IPS DF 4.7 (cell line): ENCODE data around the gene RDH8.

Experiments used
- DNase-seq: peaks from one replicate; pipeline ENCODE4 v3.0.0-alpha.2; 2013; ENCODE audit warnings: low spot score; ENCODE audit errors: extremely low read depth

RDH8 gene

DNA sequence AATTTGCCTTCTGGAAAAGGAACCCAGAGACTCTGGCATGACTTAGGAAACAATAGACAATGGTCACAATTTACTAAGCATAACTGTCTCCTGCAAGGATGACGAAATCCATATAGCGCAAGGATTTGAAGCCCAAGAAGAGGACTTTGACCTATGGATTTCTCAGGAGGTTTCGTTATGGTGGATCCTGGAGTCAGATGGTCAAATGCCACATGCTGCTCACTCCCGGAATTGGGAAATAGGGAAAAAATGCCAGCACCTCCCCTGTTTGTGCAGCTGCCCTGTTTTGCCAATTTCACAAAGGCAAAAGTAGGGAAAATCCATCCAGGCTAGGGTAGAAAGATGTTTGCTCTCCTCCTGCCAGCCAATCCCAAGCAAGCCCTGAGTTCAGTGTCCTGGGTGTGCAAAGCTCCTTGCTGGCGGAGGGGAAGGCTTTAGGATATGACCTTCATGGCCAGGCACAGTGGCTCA lies 23.4 kb downstream of the RDH8 start:
- no peak for DNase-seq

DNA sequence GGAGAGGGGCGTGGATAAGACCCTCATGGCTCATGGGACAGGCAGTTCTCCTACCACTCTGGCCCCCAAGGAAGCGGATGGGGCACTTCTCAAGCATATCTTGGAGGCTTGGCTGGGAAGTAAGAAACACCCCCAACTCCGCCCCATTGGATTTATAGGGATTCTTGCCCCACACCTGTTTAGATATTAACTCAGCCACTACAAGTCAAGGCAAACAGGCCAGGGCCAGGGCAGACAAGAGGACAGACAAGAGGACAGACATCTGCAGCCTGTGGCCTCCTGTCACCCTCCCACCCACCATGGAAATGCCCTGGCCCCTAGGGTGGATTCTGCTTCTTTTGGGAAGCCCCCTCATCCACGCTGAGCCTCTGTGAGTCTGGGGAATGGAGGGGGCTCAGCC lies 24.1 kb downstream of the RDH8 start:
- no peak for DNase-seq

DNA sequence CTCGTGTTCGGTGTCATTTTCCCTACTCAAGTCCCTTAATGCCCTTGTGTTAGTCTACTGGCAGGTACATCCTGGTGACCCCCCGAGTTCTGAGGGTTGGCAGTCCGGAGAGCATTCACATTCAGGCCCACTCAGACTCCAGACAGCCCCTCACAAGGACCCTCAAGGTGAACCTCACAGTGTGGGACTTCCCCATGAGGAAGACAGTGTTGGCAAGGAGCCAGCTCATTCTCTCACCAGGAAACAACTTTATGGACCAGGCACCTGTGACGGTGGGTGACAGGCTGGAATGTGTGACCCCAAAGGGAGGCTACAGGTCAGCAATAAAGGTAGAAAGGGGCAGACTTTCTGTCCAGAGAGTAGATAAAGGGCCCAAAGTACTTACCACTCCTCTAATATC lies 24.5 kb downstream of the RDH8 start:
- DNase-seq: no peak

DNA sequence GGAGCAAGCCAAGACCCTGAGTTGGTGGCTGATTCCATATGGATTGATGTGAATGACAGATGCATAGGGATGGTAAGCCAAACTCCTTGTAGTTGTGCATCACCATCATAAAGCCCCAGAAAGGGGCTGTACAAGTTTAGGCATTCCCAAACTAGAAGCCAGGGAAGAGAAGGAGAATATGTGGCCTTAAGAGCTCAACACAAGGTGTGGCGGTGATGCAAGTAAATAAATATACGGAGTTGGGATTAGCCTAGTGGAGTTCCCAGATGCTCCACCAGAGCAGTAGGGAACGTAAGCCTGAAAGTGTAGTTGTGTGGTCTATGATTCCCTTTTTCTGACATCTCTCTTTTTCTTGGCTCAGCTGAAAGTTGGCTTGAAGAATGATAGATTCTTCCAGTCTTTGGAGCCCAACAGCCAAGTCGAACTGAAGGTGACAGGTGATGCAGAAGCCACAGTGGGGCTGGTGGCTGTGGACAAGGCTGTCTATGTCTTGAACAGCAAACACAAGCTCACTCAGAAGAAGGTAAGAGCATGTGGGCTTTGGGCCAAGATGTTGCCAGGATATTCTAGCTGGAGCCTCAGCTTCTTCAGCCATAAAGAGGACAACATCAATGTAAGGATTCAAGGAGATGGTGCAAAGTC lies 30.1 kb downstream of the RDH8 start:
- DNase-seq: no peak

DNA sequence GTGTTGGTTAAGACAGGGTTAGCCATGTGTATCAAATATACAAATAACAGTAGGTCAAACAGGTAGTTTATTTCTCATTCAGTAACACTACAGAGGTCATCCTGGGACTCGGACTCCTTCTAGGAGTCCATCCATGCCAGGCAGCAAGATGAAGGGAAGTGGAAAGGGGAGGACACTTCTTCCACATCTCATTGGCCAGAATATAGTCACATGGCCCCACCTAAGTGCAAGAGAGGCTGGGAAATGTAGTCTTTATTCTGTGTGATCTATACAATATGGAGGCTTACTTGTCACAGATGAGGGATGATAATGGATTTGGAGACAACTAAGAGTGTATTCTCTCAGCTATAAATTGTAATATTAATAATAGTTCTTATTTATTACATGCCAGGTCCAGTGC lies 31.1 kb downstream of the RDH8 start:
- no peak for DNase-seq

DNA sequence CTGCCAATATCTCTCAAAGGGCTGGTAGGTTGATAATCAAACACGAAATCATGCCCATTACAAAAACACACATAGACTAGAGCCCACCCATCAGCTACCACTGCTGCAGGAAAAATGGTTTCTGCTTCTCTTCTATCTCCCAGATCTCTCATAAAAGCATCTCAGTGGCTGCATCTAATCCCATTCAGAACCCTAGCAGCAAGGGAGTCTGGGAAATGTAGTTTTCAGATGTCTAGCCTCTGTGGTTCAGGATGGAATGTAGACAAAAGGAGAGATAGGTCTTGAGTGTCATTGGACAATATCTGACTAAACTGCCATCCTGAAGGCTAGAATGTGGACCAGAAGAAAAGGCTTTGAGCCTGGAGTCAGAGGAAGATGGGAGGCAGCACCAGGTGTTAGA lies 32.1 kb downstream of the RDH8 start:
- DNase-seq: no peak

DNA sequence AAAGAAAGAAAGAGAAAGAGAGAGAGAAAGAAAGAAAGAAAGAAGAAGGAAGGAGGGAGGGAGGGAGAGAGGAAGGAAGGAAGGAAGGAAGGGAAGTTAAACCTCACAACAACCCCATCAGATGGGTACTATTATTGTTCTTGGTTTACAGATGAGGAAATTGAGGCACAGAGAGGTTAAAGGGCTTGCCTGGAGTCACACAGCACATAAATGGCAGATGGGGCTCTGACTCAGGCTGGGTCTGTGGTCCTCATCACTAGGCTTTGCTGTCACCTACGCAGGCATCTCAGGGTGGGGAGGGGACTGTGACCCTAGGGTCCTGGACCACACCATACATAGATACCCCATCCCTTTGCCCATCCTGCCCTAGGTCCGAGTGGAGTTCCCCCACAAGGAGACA lies 36.3 kb downstream of the RDH8 start:
- DNase-seq: no peak

DNA sequence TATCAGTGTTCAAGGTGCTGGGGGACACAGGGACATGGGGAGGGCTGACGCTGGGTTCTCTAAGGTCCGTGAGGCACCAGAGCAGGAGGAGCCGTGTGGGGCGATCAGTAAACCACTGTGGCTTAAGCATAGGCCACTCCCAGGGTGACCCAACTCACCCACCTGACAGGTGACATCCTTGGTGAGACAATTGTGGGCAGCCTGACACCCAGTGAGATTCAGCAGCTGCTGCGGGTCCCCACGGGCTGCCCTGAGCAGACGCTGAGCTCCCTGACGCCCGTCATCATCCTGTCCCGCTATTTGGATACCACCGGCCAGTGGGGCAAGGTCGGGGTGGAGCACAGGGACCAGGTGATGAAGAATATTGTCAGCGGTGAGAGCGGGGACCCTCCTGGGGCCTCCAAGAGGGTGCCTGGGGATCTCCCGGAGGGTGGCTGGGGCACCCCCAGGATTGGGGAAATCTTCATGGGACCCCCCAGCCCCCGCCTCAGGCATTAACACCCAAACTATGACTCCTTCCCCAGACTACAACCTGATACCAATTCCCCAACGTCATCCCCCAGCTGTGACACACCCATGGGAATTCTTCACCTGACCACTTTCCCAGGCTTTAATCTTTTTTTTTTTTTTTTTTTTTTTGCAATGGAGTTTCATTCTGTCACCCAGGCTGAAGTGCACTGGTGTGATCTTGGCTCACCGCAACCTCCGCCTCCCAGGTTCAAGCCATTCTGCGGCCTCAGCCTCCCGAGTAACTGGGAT lies 39.5 kb downstream of the RDH8 start:
- DNase-seq: no peak

DNA sequence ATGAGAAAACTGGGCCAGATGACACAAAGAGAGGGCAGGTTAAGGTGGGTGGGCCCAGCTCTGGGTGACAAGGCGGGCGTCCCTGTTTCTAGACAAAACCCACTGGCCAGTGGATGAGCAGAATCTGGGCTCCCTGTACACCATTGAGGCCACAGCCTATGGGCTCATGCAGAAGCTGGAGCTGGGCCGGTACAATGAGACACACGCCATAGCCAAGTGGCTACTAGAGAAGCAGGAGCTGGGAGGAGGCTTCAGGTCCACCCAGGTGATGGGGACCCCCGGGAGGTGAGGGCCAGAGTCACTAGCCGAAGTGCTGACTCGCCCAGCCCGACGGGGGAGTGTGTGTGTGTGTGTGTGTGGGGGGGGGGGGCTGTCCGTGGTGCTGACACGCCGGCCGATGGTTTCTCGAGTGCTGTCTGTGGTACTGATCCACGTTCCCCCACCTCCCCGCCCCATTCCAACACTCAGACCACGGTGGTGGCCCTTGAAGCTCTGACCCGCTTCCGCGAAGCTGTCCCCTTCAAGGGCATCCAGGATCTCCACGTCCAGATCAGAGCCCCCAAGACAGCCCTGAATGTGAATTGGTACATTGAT lies 48.5 kb downstream of the RDH8 start:
- DNase-seq: no peak

DNA sequence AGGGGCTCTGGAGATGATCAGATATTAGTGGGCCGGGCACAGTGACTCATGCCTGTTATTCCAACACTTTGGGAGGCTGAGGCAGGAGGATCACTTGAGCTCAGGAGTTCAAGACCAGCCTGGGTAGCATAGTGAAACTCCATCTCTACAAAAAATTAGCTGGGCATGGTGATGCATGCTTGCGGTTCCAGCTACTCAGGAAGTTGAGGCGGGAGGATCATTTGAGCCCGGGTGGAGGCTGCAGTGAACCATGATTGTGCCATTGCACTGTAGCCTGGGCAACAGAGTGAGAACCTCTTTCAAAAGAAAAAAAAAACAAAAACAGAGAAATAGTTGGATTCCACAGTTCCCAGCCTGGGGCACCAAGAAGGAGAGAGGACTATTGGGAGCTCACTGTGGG lies 54.9 kb downstream of the RDH8 start:
- DNase-seq: no peak

DNA sequence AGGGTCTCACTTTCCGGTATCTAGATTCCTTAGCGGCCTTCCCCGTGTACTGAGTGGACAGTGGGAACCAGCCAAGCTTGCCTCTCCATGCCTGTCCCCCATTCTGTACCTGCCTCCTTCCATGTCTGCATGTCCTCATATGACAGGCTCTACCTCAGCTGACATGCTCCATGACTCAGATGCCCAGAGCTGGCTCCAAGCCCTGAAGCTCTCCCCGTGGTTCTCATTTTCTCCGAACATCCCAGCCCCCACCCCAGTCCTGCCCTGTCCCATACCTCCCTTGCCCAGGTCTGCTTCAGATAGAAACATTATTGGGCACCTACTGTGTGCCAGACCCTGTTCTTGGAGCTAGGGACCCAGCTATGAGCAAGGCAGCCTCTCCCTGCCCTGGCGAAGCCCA lies 55.8 kb downstream of the RDH8 start:
- no peak for DNase-seq

DNA sequence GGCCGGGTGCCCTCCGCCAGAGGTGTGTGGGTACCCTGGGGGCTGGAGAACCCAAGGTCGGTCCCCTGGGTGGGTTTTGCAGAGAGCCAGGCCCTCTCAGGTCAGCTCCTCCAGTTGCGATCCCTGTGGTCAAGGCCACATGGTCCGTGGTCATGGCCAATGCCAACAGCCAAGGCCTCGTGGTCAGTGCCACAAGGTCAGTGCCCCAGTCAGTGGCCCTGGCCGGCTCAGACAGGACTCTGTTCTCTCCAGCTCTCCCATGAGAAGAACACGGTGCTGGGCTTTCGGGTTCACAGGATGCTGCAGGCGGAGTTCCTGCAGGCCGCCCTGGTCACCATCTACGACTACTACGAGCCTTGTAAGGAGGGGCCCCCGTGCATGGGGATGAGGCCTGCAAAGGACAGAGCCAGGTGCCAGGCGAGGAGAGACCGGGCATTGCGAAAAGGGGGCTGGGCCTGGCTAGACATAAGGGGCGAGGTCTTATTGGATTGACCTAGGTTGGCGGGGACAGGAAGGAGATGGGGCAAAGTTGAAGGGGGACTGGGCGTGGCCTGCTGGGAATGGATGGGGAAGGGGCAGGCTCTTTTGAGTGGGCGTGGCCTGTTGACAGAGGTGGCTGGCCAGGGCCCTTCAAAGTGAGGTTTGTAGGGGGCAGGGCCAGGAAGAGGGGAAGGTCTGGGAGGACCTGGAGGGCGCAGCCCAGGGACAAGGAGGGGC lies 57.6 kb downstream of the RDH8 start:
- DNase-seq: no peak
